AG04449 (cell line): ENCODE measurements around the gene TUBB.

ENCODE experiments used
- CTCF ChIA-PET: fragments of 350-600 bp; formaldehyde crosslinking; extraction: SDS; loops from one replicate; lab custom pipeline; 2021; ENCODE audit warnings: antibody characterized with exemption; lab: Yijun Ruan, JAX
- POLR2A ChIA-PET: fragments of 400-600, 350-600 bp; formaldehyde crosslinking; extraction: SDS; loops from one replicate; lab custom pipeline; 2020; ENCODE audit warnings: antibody characterized with exemption, inconsistent platforms; lab: Yijun Ruan, JAX
- DNase-seq: peaks from one replicate; pipeline ENCODE4 v3.0.0-alpha.2; 2010; ENCODE audit warnings: low read depth, low spot score
- H3K4me3 ChIP-seq: 2 replicates; pipeline ENCODE4 v1.5.1; 2011; ENCODE audit warnings: low read depth, mild to moderate bottlenecking, control low read depth, low read length
- TF ChIP-seq, protein P1 (sequence below): IDR thresholded peaks from one replicate; pipeline ENCODE4 v1.5.1; 2011; ENCODE audit warnings: mild to moderate bottlenecking, moderate library complexity, low read length, control low read depth, inconsistent platforms; ENCODE audit not compliant: insufficient read depth; ENCODE audit errors: missing control alignments

TUBB gene

DNA sequence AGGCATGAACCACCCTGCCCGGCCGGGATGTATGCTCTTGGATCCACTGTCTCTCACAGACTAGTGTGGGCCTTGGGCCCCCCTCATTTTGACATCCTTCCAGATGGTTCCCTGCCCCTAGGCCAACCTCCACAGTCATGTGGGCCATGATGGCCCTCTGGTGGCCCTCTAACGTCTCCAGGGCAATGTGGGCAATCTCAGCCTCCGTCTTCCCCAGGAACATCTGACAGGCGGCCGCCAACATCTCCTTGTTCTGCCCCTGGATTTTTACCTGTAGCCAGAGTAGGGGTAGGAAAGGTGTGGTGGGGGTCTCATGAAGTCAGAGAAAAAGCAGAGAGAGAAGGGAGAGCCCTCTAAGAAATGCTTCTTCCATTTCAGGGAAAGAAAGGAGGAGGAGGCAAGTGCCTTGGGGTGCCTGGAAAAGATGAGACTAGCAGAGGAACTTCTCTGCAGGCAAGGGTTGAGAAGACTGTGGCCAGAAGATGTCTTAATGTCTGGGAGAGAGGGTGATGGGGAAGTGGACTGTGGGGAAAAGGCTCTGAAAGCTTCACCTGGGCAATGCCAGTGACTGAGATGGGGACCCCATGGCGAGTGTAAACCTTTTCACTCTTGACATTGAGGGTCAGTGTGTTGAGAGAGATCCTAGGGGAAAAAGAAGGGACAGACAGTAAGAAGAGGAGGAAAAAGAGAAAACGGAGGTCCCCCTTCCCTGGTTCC is 21.1 kb downstream of the TUBB start:
- POLR2A ChIA-PET = interaction anchor here (0.7 to 4.6 kb wide), 17 partner anchors 10 to 143 kb away, joined by 3 to 94 read pairs (median 6); partner anchors contain the start of genes DDR1 and NRM
- CTCF ChIA-PET = interaction anchor here (0.9 to 9.1 kb wide), 11 partner anchors 12 to 136 kb away, joined by 3 to 71 read pairs (median 4); partner anchors contain the start of gene DHX16
- TF ChIP-seq, protein P1, sequence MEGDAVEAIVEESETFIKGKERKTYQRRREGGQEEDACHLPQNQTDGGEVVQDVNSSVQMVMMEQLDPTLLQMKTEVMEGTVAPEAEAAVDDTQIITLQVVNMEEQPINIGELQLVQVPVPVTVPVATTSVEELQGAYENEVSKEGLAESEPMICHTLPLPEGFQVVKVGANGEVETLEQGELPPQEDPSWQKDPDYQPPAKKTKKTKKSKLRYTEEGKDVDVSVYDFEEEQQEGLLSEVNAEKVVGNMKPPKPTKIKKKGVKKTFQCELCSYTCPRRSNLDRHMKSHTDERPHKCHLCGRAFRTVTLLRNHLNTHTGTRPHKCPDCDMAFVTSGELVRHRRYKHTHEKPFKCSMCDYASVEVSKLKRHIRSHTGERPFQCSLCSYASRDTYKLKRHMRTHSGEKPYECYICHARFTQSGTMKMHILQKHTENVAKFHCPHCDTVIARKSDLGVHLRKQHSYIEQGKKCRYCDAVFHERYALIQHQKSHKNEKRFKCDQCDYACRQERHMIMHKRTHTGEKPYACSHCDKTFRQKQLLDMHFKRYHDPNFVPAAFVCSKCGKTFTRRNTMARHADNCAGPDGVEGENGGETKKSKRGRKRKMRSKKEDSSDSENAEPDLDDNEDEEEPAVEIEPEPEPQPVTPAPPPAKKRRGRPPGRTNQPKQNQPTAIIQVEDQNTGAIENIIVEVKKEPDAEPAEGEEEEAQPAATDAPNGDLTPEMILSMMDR = no peak
- peak overlapping the region; percentile 99 for H3K4me3 ChIP-seq
- no peak for DNase-seq

DNA sequence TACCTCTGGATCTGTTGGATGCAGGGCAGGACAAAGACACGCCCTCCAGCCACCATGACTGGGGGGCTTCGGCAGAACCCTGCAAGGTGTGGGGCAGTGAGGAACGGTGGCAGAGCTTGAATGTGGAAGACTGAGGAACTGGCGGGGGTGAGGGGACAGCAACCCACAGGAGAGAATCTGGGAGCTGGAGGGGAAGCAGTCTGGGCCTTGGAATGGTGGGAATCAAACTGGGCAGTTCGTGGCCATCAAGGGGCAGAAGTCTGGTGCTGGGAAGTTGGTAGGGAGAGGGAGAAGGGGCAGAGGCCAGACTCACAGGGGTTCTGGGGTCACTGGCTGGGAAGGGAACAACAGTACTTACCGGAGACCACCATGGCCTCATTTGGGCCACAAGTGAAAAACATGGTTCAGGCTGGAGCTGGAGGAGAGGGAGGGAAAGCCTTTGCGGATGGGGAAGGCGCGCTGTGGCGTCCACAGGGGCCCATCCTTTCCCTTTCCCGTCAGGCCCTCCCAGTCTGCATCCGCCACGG is 21.7 kb downstream of the TUBB start:
- ChIA-PET CTCF (interaction anchor here (0.7 to 9.1 kb wide), 10 partner anchors 10 to 135 kb away, joined by 3 to 71 read pairs (median 4); partner anchors contain the start of gene DHX16), POLR2A (interaction anchor here (0.5 to 4.6 kb wide), 23 partner anchors 10 to 143 kb away, joined by 3 to 94 read pairs (median 5); partner anchors contain the start of genes DDR1 and NRM)
- no peak for DNase-seq
- H3K4me3 ChIP-seq = peak overlapping the region; percentile 99
- TF ChIP-seq, protein P1 = no peak

DNA sequence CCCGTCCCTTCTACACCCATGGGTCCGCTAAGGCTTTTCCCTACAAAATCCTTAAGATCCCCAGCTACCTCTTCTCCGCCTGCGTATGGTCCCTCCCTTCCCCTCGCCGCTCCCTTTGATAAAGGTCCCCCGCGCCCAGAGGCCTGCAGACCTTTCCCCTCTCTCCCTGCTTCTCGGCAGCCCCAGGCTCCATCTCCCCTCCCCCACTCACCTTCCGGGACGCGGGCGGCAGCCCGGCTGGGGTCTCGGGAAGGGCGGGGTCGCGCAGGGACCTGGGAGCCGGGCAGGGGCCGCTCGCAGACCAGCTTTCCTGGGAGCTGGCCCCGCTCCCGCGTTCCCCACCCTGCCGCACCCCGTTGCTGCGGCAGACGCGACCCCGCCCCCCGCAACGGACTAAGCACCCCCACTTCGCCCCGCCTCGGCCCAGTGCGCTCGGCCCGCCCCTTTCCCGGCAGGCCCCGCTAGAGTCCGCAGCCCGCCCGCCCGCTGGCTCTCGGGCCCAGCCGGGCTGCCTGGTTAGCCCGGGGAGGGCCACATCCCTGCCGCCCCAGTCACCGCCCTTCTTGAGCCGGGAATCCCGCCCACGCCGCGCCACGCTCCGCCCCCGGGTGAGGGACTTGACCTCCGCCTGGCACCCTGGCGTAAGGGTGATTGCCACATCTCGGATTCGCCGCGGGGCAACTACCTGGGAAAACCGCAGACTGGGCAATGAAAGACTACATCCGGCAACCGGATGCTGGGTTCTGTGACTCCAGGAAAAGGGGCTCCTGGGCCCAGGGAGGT is 22.4 kb downstream of the TUBB start, which contains the start of gene FLOT1:
TSS of gene FLOT1 (minus strand) at position 372 of the 783 bp plus-strand sequence. CDS start 498 bp downstream, outside the sequence.
- no peak for DNase-seq
- CTCF ChIA-PET = interaction anchor here (0.7 to 9.1 kb wide), 10 partner anchors 11 to 134 kb away, joined by 3 to 71 read pairs (median 4); partner anchors contain the start of gene DHX16
- POLR2A ChIA-PET = interaction anchor here (0.5 to 4.6 kb wide), 26 partner anchors 9 to 142 kb away, joined by 3 to 94 read pairs (median 5); partner anchors contain the start of genes DDR1 and NRM
- H3K4me3 ChIP-seq = peak within 1 kb of the TSS; percentile 99
- TF ChIP-seq, protein P1 = no peak

DNA sequence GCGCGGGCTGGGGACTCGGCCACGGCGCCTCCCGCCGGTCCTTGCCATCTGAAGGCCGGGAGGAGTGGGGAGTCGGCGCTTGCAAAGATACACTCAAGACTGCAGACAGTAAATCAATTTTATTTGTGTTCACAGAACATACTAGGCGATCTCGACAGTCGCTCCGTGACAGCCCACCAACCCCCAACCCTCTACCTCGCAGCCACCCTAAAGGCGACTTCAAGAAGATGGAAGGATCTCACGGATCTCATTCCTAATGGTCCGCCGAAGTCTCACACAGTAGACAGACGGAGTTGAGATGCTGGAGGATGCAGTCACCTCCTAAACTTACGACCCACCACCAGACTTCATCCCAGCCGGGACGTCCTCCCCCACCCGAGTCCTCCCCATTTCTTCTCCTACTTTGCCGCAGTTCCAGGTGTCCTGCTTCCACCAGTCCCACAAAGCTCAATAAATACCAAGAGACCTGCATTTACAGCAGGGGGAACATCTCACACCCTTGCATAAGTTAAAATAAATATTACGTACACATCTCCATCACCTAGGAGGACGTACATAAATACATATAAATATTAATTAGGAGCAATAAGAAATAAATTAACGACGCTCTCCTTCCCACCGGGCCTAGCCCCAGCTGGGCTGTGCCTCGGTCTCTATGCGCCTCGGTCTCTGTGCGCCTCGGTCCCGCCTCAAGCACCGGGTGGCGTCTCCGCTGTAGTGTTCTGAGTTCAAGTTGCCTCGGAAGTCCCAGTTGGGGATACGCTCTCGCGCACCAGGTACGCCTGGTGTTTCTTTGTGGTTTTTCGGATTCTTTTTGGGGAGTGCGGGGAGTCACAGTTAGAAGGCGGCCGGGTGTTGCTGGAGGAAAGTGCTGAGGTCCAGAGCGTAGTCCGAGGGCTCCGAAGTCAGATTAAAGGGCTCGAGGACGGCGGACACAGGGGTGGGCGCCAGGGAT is 23.2 kb downstream of the TUBB start:
- TF ChIP-seq, protein P1 = no peak
- ChIA-PET CTCF (interaction anchor here (1.8 to 9.1 kb wide), 2 partner anchors 77 to 133 kb away, joined by 5 to 71 read pairs; no protein-coding TSS in a partner anchor), POLR2A (interaction anchor here (0.6 to 4.6 kb wide), 20 partner anchors 8 to 141 kb away, joined by 3 to 94 read pairs (median 6); partner anchors contain the start of genes DDR1, DHX16, MDC1 and NRM)
- H3K4me3 ChIP-seq = peak overlapping the region; percentile 99
- no peak for DNase-seq
